Lower lobe of right lung (tissue), 2 donors: ENCODE data around the gene PRDM16. TPM values are rescaled to one million over a fixed set of nuclear protein-coding genes. Genes with fewer than 3 reads are reported as not detected.

Source experiments
- ATAC-seq, 2 donors: fragments of 200-7000 bp; cut with Tn5 transposase; one replicate each; pipeline ENCODE4 v1.9.1; 2020 to 2022; ENCODE audit warnings: mild to moderate bottlenecking in 2 of 2, moderate library complexity in 2 of 2
- DNase-seq: peaks from one replicate; pipeline ENCODE4 v3.0.0-alpha.2; 2020
- H3K27ac ChIP-seq: fragments of 200-600 bp; one replicate; pipeline ENCODE4 v1.8.0; 2022
- H3K27me3 ChIP-seq: fragments of 200-600 bp; one replicate; pipeline ENCODE4 v1.8.0; 2022; ENCODE audit warnings: low read depth
- H3K36me3 ChIP-seq: fragments of 200-600 bp; one replicate; pipeline ENCODE4 v1.8.0; 2022; ENCODE audit warnings: mild to moderate bottlenecking
- H3K4me1 ChIP-seq: fragments of 200-600 bp; one replicate; pipeline ENCODE4 v1.8.0; 2022
- H3K4me3 ChIP-seq: fragments of 200-600 bp; one replicate; pipeline ENCODE4 v1.8.0; 2022; ENCODE audit warnings: mild to moderate bottlenecking
- H3K9me3 ChIP-seq: fragments of 200-600 bp; one replicate; pipeline ENCODE4 v1.8.0; 2022
- intact Hi-C: fragments of 100-400 bp; cut with DNase I; formaldehyde crosslinking; loops from one replicate; pipeline ENCODE4 v1.11.0; 2022
- total RNA-seq: library from RNA; stranded (reverse); fragmentation: NEBNext Ultra II Directional; extraction: Animal tissue kit (Norgen Biotek cat#: 25700); gene quantifications from one replicate; pipeline ENCODE4 v1.2.1, GENCODE V29; 2021
- TF ChIP-seq, protein P1 (sequence below): fragments of 200-600 bp; IDR thresholded peaks from one replicate; pipeline ENCODE4 v1.8.0; 2022; ENCODE audit warnings: antibody characterized with exemption, mild to moderate bottlenecking
- donor health status: DM: no; HTN: yes; CAD: no; lungs with severe emphysema.

PRDM16 gene
- total RNA-seq, 1 donor from 2014 or later, result 19.2 TPM

DNA sequence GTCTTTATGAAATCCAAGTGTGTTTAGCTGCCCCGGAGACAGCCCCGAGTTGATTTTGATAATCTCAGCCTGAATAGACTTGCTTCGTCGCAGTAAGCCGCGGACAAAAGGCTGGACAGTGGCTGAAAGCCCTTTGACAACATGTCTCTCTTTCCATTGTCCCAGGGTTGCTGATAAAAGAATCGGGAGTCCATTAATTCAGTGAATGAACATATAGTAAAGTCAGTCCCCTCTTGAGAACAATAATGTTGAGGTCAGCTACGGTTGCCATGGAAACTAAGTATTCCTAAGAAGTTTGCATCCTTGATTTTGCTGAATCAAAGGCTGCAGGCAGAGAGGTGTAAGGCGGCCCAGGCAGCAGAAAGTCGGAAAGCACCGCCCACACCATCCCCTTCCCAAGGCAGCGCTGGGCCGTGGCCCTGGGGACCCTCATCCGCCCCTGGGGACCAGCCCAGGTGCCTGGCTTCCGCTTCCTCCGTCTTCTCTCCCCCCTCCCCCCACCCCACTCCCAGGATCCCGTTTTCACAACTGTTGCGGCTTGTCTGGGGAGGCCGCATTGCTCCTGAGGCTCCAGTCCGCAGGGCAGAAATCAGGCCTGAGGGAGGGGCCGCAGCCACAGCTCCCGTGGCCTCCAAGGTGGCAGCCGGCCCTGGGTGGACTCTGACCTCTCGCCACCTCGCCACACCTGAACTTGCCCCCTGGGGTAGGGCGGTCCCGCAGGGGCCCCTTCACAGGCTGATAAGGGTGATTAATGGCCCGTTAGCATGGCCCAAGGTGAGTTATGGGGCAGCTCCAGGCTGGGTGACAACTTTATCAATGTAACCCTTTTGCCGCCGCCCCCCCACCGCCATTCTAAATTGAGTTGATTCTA lies 180.9 kb downstream of the PRDM16 start:
- no peak for DNase-seq
- no peak for ATAC-seq
- Histone ChIP-seq H3K27me3 (peaks cover 27% of the 10 kb centered on the region), H3K27ac (no peak overlapping the region), H3K4me1 (no peaks in the 10 kb centered on the region), H3K4me3 (no peak overlapping the region), H3K9me3 (no peaks in the 10 kb centered on the region), H3K36me3 (no peaks in the 10 kb centered on the region)
- TF ChIP-seq, protein P1, sequence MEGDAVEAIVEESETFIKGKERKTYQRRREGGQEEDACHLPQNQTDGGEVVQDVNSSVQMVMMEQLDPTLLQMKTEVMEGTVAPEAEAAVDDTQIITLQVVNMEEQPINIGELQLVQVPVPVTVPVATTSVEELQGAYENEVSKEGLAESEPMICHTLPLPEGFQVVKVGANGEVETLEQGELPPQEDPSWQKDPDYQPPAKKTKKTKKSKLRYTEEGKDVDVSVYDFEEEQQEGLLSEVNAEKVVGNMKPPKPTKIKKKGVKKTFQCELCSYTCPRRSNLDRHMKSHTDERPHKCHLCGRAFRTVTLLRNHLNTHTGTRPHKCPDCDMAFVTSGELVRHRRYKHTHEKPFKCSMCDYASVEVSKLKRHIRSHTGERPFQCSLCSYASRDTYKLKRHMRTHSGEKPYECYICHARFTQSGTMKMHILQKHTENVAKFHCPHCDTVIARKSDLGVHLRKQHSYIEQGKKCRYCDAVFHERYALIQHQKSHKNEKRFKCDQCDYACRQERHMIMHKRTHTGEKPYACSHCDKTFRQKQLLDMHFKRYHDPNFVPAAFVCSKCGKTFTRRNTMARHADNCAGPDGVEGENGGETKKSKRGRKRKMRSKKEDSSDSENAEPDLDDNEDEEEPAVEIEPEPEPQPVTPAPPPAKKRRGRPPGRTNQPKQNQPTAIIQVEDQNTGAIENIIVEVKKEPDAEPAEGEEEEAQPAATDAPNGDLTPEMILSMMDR, result no peak
- intact Hi-C loops, result no loop called here

DNA sequence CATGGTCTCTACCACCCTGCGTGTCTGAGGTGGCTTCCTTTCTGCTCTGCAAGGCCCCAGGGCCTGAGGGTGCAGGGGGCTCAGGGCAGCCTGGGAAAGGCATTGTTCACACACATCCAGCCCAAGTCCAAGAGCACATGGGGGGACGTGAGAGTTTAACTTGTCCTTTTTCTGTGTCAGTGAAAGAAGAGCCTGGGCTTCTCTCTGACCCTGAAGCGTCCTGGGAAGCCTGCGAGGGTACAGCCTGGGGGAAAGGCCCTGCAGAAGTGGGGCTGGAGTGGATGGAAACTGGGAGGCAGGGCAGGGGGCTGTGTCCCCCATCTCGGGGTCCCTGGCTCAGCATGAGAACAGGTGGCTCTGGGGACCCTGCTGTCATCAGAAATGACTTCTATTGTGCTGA lies 181.6 kb downstream of the PRDM16 start:
- H3K9me3 ChIP-seq, result no peaks in the 10 kb centered on the region
- H3K27me3 ChIP-seq, result peaks cover 27% of the 10 kb centered on the region
- TF ChIP-seq, protein P1, result no peak
- H3K36me3 ChIP-seq, result no peaks in the 10 kb centered on the region
- H3K4me1 ChIP-seq, result no peaks in the 10 kb centered on the region
- no peak overlapping the region for H3K27ac ChIP-seq
- intact Hi-C loops, result no loop called here
- ATAC-seq (no peak), DNase-seq (no peak)
- H3K4me3 ChIP-seq, result no peak overlapping the region

DNA sequence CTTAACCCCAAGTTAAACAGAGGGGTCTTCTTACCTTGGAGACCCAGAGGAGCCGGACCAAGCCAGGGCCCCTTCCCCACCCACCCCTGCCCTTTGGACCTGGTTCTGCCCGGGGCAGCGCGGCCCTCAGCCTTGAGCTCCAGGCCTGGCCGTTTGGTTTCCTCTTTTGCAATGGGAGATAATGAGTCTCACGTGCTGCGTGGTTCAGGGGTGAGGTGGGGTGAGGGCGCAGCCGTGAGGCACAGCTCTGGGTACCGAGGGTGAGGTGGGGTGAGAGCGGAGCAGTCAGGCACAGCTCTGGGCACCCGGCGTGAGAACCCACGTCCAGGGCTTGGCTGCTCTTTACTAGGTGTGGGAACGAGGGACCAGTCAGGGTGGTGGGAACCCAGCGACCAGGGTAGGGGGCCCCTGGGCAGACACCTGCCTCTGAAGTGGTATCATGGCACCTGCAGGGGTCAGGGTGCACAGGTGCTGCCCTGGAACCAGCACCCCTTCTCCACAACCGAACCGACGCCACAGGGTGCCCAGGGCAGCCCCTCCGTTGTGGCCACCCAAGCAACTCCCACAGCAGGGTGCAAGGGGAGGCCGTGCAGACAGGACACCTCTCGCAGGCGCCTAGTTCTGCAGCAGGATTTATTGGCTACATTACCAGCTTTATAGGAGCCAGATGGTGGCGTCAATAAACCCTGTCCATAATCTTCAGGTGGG lies 182.2 kb downstream of the PRDM16 start:
- H3K4me1 ChIP-seq, result no peaks in the 10 kb centered on the region

DNA sequence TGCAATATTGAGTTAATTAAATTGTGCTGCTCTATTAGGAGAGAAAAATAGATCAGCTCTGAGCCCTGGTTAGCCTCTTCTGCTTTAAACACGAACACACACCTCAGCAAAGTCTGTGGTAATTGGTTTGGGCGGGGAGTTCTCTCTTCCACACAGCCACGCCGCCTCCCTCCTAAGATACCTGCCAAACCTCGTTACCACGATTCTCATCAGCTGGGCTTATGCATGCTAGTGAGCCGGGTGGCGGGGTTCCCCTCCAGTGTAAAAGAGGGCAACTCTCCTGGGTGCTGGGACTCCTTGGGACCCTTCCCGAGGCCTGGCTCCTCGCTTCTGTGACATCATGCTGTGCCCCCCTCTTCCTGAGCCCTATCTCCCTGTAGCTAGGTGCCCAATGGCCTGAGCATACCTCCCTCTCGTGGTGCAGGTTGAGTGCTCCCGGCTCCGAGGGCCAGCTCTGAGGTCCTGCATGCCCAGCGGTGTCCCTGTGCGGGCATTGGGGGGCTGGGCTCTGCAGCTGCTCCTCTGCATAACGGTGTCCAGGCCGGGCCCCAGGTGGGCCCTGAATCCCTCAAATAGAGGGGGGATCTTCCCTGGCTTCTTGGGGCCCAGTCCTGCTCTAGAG lies 182.9 kb downstream of the PRDM16 start:
- DNase-seq, result no peak
- Histone ChIP-seq H3K27ac (no peak overlapping the region), H3K9me3 (no peaks in the 10 kb centered on the region), H3K4me3 (no peak overlapping the region), H3K36me3 (no peaks in the 10 kb centered on the region), H3K27me3 (peaks cover 16% of the 10 kb centered on the region), H3K4me1 (no peaks in the 10 kb centered on the region)
- intact Hi-C loops, result no loop called here
- TF ChIP-seq, protein P1, result no peak
- ATAC-seq, result no peak

More for the DNA sequence above, 182.2 kb downstream of the PRDM16 start:
- Histone ChIP-seq H3K4me3 (no peak overlapping the region), H3K27me3 (peaks cover 22% of the 10 kb centered on the region), H3K9me3 (no peaks in the 10 kb centered on the region), H3K36me3 (no peaks in the 10 kb centered on the region), H3K27ac (no peak overlapping the region)
- ATAC-seq, result peak in 1 of 2 donors; percentile 7
- intact Hi-C loops, result no loop called here
- DNase-seq, result no peak
- TF ChIP-seq, protein P1, result no peak

DNA sequence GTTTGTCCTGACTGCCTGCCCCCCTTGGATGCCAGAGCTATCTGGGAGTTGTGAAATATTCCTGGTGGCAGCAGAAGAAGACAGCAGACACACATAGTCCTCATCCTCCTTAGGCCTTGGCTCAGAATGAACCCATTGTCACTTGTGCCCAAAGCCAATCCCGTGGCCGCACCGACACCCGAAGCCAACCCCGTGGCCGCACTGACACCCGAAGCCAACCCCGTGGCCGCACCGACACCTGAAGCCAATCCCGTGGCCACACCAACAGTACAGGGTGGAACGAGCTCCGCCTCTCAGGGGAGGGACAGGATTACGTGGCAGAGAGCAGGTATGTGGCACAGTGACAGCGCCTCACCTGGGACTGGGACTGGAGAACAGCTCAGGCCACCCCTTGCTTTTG lies 186.7 kb downstream of the PRDM16 start:
- intact Hi-C loops, result no loop called here
- no peak overlapping the region for H3K4me3 ChIP-seq
- H3K9me3 ChIP-seq, result no peaks in the 10 kb centered on the region
- TF ChIP-seq, protein P1, result no peak
- DNase-seq (no peak), ATAC-seq (no peak)
- H3K27ac ChIP-seq, result no peak overlapping the region
- no peaks in the 10 kb centered on the region for H3K36me3 ChIP-seq
- no peaks in the 10 kb centered on the region for H3K27me3 ChIP-seq
- H3K4me1 ChIP-seq, result no peaks in the 10 kb centered on the region
